SK-N-SH (cell line): Measurements from ENCODE around the gene FNDC3B. TPM values are rescaled to one million over a fixed set of nuclear protein-coding genes. Genes with fewer than 3 reads are reported as not detected.

Source experiments
- CTCF ChIA-PET: fragments of 300-600, 350-600 bp; formaldehyde crosslinking; extraction: SDS; loops from one replicate; lab custom pipeline; 2021; lab: Yijun Ruan, JAX
- POLR2A ChIA-PET: fragments of 350-600 bp; sonication (Branson Sonifier 250); formaldehyde crosslinking; extraction: SDS; loops from one replicate; lab custom pipeline; 2020; ENCODE audit warnings: antibody characterized with exemption, inconsistent platforms; lab: Yijun Ruan, JAX
- DNase-seq: peaks from one replicate; pipeline ENCODE4 v3.0.0; 2012
- H2AFZ ChIP-seq: fragments of 200-600 bp; sonication (generic); 2 replicates; pipeline ENCODE4 v1.8.1; 2016; ENCODE audit warnings: antibody characterized with exemption, mild to moderate bottlenecking, low read depth
- H3F3A ChIP-seq: fragments of 200-600 bp; sonication (generic); replicated peaks from 2 replicates; pipeline ENCODE3; 2016; ENCODE audit warnings: antibody characterized with exemption, mild to moderate bottlenecking; ENCODE audit not compliant: insufficient read depth
- H3K27ac ChIP-seq, 2 experiments: fragments of 200-500 bp in 1 of 2; fragments of 200-600 bp in 1 of 2; sonication (Bioruptor generic) in 1 of 2; sonication (generic), shearing (Covaris generic) in 1 of 2; 2 replicates each; pipeline versions ENCODE4 v1.5.1 to v1.6.1; 2014 to 2016; ENCODE audit warnings: low read depth in 2 of 2, inconsistent platforms in 1 of 2, low read length in 1 of 2, mild to moderate bottlenecking in 1 of 2, mixed read lengths in 1 of 2
- H3K27me3 ChIP-seq: fragments of 200-600 bp; sonication (generic), shearing (Covaris generic); 2 replicates; pipeline ENCODE4 v1.6.1; 2016; ENCODE audit warnings: mixed run types; ENCODE audit not compliant: insufficient read depth
- H3K36me3 ChIP-seq, 2 experiments: fragments of 200-500 bp in 1 of 2; fragments of 200-600 bp in 1 of 2; sonication (Bioruptor generic) in 1 of 2; sonication (generic) in 1 of 2; replicated peaks in 1 of 2; 2 replicates each; pipeline versions ENCODE3 to v1.5.1; 2014 to 2016; ENCODE audit warnings: low read length in 1 of 2, mild to moderate bottlenecking in 1 of 2; ENCODE audit not compliant: insufficient read depth in 2 of 2, control insufficient read depth in 1 of 2
- H3K4me1 ChIP-seq, 2 experiments: fragments of 200-500 bp in 1 of 2; fragments of 200-600 bp in 1 of 2; sonication (Bioruptor generic) in 1 of 2; sonication (generic), shearing (Covaris generic) in 1 of 2; 2 replicates each; pipeline versions ENCODE4 v1.5.1 to v1.6.1; 2014 to 2016; ENCODE audit warnings: low read depth in 1 of 2, low read length in 1 of 2, mixed run types in 1 of 2; ENCODE audit not compliant: insufficient read depth in 2 of 2, control insufficient read depth in 1 of 2
- H3K4me2 ChIP-seq: fragments of 200-600 bp; sonication (generic), shearing (Covaris generic); 2 replicates; pipeline ENCODE4 v1.6.1; 2017; ENCODE audit warnings: mixed run types
- H3K4me3 ChIP-seq, 2 experiments: fragments of 200-500 bp in 1 of 2; fragments of 200-600 bp in 1 of 2; sonication (Bioruptor generic) in 1 of 2; sonication (generic), shearing (Covaris generic) in 1 of 2; 2 replicates each; pipeline versions ENCODE4 v1.5.1 to v1.8.1; 2014 to 2016; ENCODE audit warnings: low read depth in 2 of 2, inconsistent platforms in 1 of 2, low read length in 1 of 2, mild to moderate bottlenecking in 1 of 2, mixed read lengths in 1 of 2, moderate library complexity in 1 of 2
- H3K79me2 ChIP-seq: fragments of 200-600 bp; sonication (generic); 2 replicates; pipeline ENCODE4 v1.8.1; 2017; ENCODE audit warnings: mild to moderate bottlenecking; ENCODE audit not compliant: insufficient read depth
- H3K9ac ChIP-seq: fragments of 200-600 bp; sonication (generic); 2 replicates; pipeline ENCODE4 v1.6.1; 2017; ENCODE audit warnings: mixed run types
- H3K9me2 ChIP-seq: fragments of 200-600 bp; sonication (generic); 2 replicates; pipeline ENCODE4 v1.6.1; 2017; ENCODE audit warnings: mixed run types
- H3K9me3 ChIP-seq: fragments of 200-600 bp; sonication (generic); 2 replicates; pipeline ENCODE4 v1.6.1; 2017; ENCODE audit warnings: mixed run types, mild to moderate bottlenecking, moderate library complexity
- H4K20me1 ChIP-seq: fragments of 200-600 bp; sonication (generic); 2 replicates; pipeline ENCODE4 v1.6.1; 2017; ENCODE audit warnings: mild to moderate bottlenecking, mixed run types; ENCODE audit not compliant: insufficient read depth
- EZH2phosphoT487 ChIP-seq: fragments of 200-600 bp; sonication (generic); IDR thresholded peaks from 2 replicates; pipeline ENCODE4 v1.6.1; 2017; ENCODE audit warnings: low read depth, mixed run types, mild to moderate bottlenecking, antibody characterized with exemption, moderate library complexity, borderline replicate concordance
- GABPA ChIP-seq: IDR thresholded peaks from 2 replicates; pipeline ENCODE4 v1.4.0; 2012; ENCODE audit warnings: low read depth, mild to moderate bottlenecking
- MEF2A ChIP-seq: IDR thresholded peaks from 2 replicates; pipeline ENCODE4 v1.4.0; 2012; ENCODE audit warnings: low read depth, borderline replicate concordance
- NFIC ChIP-seq: IDR thresholded peaks from 2 replicates; pipeline ENCODE4 v1.4.0; 2012; ENCODE audit warnings: borderline replicate concordance
- RCOR1 ChIP-seq: fragments of 150-350 bp; IDR thresholded peaks from 2 replicates; pipeline ENCODE4 v1.6.1; 2017; ENCODE audit warnings: antibody characterized with exemption, low read length
- REST ChIP-seq: IDR thresholded peaks from 2 replicates; pipeline ENCODE4 v1.6.1; 2012; ENCODE audit warnings: mild to moderate bottlenecking, low read depth, low read length, moderate library complexity
- RFX5 ChIP-seq: IDR thresholded peaks from 2 replicates; pipeline ENCODE4 v1.6.1; 2012; ENCODE audit warnings: mild to moderate bottlenecking, improper control_type of control experiment, low read length
- RXRA ChIP-seq: IDR thresholded peaks from 2 replicates; pipeline ENCODE4 v1.4.0; 2012; ENCODE audit warnings: low read depth, mild to moderate bottlenecking, borderline replicate concordance
- USF2 ChIP-seq: fragments of 150-350 bp; IDR thresholded peaks from 2 replicates; pipeline ENCODE4 v1.6.1; 2017; ENCODE audit warnings: antibody characterized with exemption, low read length, low read depth, borderline replicate concordance
- WGBS: methylation state at CpG from one replicate; pipeline ENCODE4 v1.1.6; 2017; ENCODE audit warnings: low lambda C conversion rate; 5-methylcytosine and 5-hydroxymethylcytosine counted together
- polyA plus RNA-seq, 3 experiments: library from polyadenylated mRNA; depleted of rRNA; stranded (reverse); fragments of >200 nt; gene quantifications; 2 replicates each; pipeline ENCODE4 v1.2.3, GENCODE V29; 2012

Gene FNDC3B
- polyA plus RNA-seq, 1 of the 3 experiments (the other 2 are of a cell fraction) = 10.4 TPM

- TF ChIP-seq REST = no peak
- TF ChIP-seq NFIC = no peak
- no peak for TF ChIP-seq RFX5
- TF ChIP-seq GABPA = no peak
- no peak for TF ChIP-seq RCOR1
- no peak for TF ChIP-seq USF2
- TF ChIP-seq EZH2phosphoT487 = no peak
Measured at GRCh38 chr3:172052405-172052804, 13.0 kb downstream of the FNDC3B start (continued).

- no peaks in the 10 kb centered on the region for H3K9me3 ChIP-seq
- H3K4me2 ChIP-seq = no peak overlapping the region
- H4K20me1 ChIP-seq = peaks cover 99% of the 10 kb centered on the region
- TF ChIP-seq RFX5 (no peak), RXRA (no peak), USF2 (no peak), MEF2A (no peak)
- H3F3A ChIP-seq = peaks cover 8% of the 10 kb centered on the region
- peak overlapping the region; percentile 9 to 14; a peak in 1 of 4 replicates for H3K27ac ChIP-seq
- POLR2A ChIA-PET = interaction anchor here (1.2 kb wide), 1 partner anchor 13 kb away, joined by 4 read pairs; no protein-coding TSS in a partner anchor
- peaks cover 25 to 56% of the 10 kb centered on the region in 2 experiments for H3K36me3 ChIP-seq
- H2AFZ ChIP-seq = no peak overlapping the region
- no peaks in the 10 kb centered on the region for H3K9me2 ChIP-seq
- peaks cover 100% of the 10 kb centered on the region for H3K79me2 ChIP-seq
- WGBS = 94% methylated on average over 6 of the region's 6 CpGs
- DNase-seq = no peak
- no peaks in the 10 kb centered on the region for H3K27me3 ChIP-seq
- no peak overlapping the region for H3K4me3 ChIP-seq
- CTCF ChIA-PET = interaction anchor here (0.7 kb wide), 1 partner anchor 14 kb away, joined by 3 read pairs; no protein-coding TSS in a partner anchor
- H3K9ac ChIP-seq = no peak overlapping the region
- H3K4me1 ChIP-seq = peaks cover 18 to 32% of the 10 kb centered on the region in 2 experiments; a peak in 3 of 4 replicates
Measured at GRCh38 chr3:172054115-172054764, 14.9 kb downstream of the FNDC3B start.
